AG04450 (cell line): ENCODE measurements around the gene GMCL2. TPM values are rescaled to one million over a fixed set of nuclear protein-coding genes. Genes with fewer than 3 reads are reported as not detected.

ENCODE experiments used
- CTCF ChIA-PET: fragments of 300-600, 350-600 bp; formaldehyde crosslinking; extraction: SDS; loops from one replicate; lab custom pipeline; 2022; ENCODE audit warnings: antibody characterized with exemption, inconsistent platforms; lab: Charles Lee
- POLR2A ChIA-PET: fragments of 350-600 bp; formaldehyde crosslinking; extraction: SDS; loops from one replicate; lab custom pipeline; 2021; ENCODE audit warnings: antibody characterized with exemption, inconsistent platforms; lab: Yijun Ruan, JAX
- DNase-seq: peaks from one replicate; pipeline ENCODE4 v3.0.0-alpha.2; 2011; ENCODE audit warnings: low read depth, low spot score
- H3K27ac ChIP-seq: one replicate; pipeline ENCODE4 v1.5.1; 2012; ENCODE audit warnings: low read depth, low read length, control low read depth
- H3K27me3 ChIP-seq: one replicate; pipeline ENCODE4 v1.6.0; 2012; ENCODE audit warnings: low read length; ENCODE audit not compliant: control insufficient read depth, insufficient read depth
- H3K4me3 ChIP-seq: 2 replicates; pipeline ENCODE4 v1.5.1; 2011; ENCODE audit warnings: mild to moderate bottlenecking, low read depth, low read length, control low read depth
- H3K9me3 ChIP-seq: 2 replicates; pipeline ENCODE4 v1.5.1; 2012; ENCODE audit warnings: low read length; ENCODE audit not compliant: control insufficient read depth, insufficient read depth
- polyA minus RNA-seq: library from RNA; depleted of rRNA, polyadenylated mRNA; stranded (reverse); fragments of >200 nt; gene quantifications from 2 replicates; pipeline ENCODE4 v1.2.3, GENCODE V29; 2011; rRNA and poly(A)+ RNA removed
- polyA plus RNA-seq: library from polyadenylated mRNA; depleted of rRNA; stranded (reverse); fragments of >200 nt; gene quantifications from 2 replicates; pipeline ENCODE4 v1.2.3, GENCODE V29; 2011; rRNA removed
- TF ChIP-seq, protein P1 (sequence below): IDR thresholded peaks from 2 replicates; pipeline ENCODE4 v1.5.1; 2011; ENCODE audit warnings: low read depth, low read length, control low read depth, inconsistent platforms

GMCL2 gene
- not detected in 2 replicates for polyA plus RNA-seq
- polyA minus RNA-seq = not detected in 2 replicates

- Histone ChIP-seq H3K27ac (no peak within 1 kb of the TSS), H3K27me3 (no peaks in the 10 kb centered on the region), H3K9me3 (no peaks in the 10 kb centered on the region), H3K4me3 (no peak within 1 kb of the TSS)
- POLR2A ChIA-PET = interaction anchor here (0.8 to 1.2 kb wide), 2 partner anchors 17 to 109 kb away, joined by 3 to 9 read pairs; partner anchors contain the start of gene HNRNPAB
- CTCF ChIA-PET = interaction anchor here (1.0 kb wide), 2 partner anchors 9 to 111 kb away, joined by 3 read pairs; no protein-coding TSS in a partner anchor
- TF ChIP-seq, protein P1, sequence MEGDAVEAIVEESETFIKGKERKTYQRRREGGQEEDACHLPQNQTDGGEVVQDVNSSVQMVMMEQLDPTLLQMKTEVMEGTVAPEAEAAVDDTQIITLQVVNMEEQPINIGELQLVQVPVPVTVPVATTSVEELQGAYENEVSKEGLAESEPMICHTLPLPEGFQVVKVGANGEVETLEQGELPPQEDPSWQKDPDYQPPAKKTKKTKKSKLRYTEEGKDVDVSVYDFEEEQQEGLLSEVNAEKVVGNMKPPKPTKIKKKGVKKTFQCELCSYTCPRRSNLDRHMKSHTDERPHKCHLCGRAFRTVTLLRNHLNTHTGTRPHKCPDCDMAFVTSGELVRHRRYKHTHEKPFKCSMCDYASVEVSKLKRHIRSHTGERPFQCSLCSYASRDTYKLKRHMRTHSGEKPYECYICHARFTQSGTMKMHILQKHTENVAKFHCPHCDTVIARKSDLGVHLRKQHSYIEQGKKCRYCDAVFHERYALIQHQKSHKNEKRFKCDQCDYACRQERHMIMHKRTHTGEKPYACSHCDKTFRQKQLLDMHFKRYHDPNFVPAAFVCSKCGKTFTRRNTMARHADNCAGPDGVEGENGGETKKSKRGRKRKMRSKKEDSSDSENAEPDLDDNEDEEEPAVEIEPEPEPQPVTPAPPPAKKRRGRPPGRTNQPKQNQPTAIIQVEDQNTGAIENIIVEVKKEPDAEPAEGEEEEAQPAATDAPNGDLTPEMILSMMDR = no peak
- no peak for DNase-seq
Observed at GRCh38 chr5:178187014-178187413, at the start of gene GMCL2. Gene GMCL2, minus strand, starts transcription at chr5:178187371. Its CDS starts 72 bp downstream, at chr5:178187299.

- H3K4me3 ChIP-seq = no peak overlapping the region
- ChIA-PET CTCF (no interaction called here), POLR2A (no interaction called here)
- TF ChIP-seq, protein P1 = no peak
- H3K27ac ChIP-seq = no peak overlapping the region
- peaks cover under 1% of the 10 kb centered on the region; the same call in 1 of the 2 replicates for H3K9me3 ChIP-seq
- no peak for DNase-seq
- no peaks in the 10 kb centered on the region for H3K27me3 ChIP-seq
Observed at GRCh38 chr5:178236679-178237078, 49.5 kb upstream of the GMCL2 start.

GRCh38 chr5:178236126-178236525 lies 49.0 kb upstream of the GMCL2 start:
- TF ChIP-seq, protein P1 = no peak
- Histone ChIP-seq H3K9me3 (no peaks in the 10 kb centered on the region; the same call in 1 of the 2 replicates), H3K4me3 (no peak overlapping the region), H3K27me3 (no peaks in the 10 kb centered on the region), H3K27ac (no peak overlapping the region)
- DNase-seq = no peak
- ChIA-PET CTCF (interaction anchor here (0.7 kb wide), 2 partner anchors 93 to 1306 kb away, joined by 4 read pairs; no protein-coding TSS in a partner anchor), POLR2A (interaction anchor here (1.0 kb wide), 1 partner anchor 1388 kb away, joined by 3 read pairs; the partner anchor contains the start of gene HNRNPH1)

DNA sequence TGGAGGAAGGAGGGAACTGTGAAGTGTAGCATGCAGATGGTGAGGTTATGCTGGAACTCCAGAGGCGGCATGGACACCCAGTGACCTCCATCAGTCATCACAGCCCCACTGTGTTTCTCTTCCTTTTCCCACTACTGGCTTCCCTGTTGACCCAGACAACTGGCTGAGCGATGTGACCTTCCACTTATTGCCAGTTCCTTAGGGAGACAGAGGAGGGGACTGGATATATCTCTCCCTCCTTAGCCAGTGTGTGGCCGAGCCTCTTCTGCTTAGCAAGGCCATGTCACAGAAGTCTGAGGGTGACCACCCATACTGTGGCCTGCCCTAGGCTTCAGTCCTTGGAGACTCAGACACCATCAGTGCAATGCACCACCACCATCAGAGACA lies 48.4 kb upstream of the GMCL2 start:
- H3K27me3 ChIP-seq = no peaks in the 10 kb centered on the region
- ChIA-PET POLR2A (interaction anchor here (0.7 to 1.0 kb wide), 2 partner anchors 31 to 1388 kb away, joined by 3 to 7 read pairs; partner anchors contain the start of genes HNRNPAB and HNRNPH1), CTCF (interaction anchor here (0.5 to 1.6 kb wide), 13 partner anchors 8 to 1306 kb away, joined by 3 to 10 read pairs (median 5); partner anchors contain the start of gene COL23A1)
- H3K9me3 ChIP-seq = no peaks in the 10 kb centered on the region; the same call in 1 of the 2 replicates
- TF ChIP-seq, protein P1 = no peak
- DNase-seq = no peak
- H3K4me3 ChIP-seq = no peak overlapping the region
- H3K27ac ChIP-seq = no peak overlapping the region
